Endothelial cell of umbilical vein (primary cell): ENCODE measurements around the gene ITPKA. TPM values are rescaled to one million over a fixed set of nuclear protein-coding genes. Genes with fewer than 3 reads are reported as not detected.

ENCODE experiments used
- BruUV-seq: library from RNA; stranded (reverse); fragments of 400-500 nt; replicated peaks from 2 replicates; lab custom pipeline; 2021; lab: Mats Ljungman, UMichigan
- CTCF ChIA-PET: fragments of 300-600, 350-600 bp; sonication (Branson Sonifier 250); formaldehyde crosslinking; loops from one replicate; lab custom pipeline; 2021; ENCODE audit warnings: antibody characterized with exemption, inconsistent platforms; lab: Charles Lee
- POLR2A ChIA-PET: fragments of 300-600, 350-600 bp; sonication (Branson Sonifier 250); formaldehyde crosslinking; loops from one replicate; lab custom pipeline; 2021; ENCODE audit warnings: antibody characterized with exemption, inconsistent platforms; lab: Charles Lee
- DNase-seq: peaks from one replicate; pipeline ENCODE4 v3.0.0-alpha.2; 2011; ENCODE audit warnings: low read depth, low spot score
- FAIRE-seq: peaks from 2 replicates; lab custom pipeline; 2011; peaks lifted over from hg19 to GRCh38; lab: Jason Lieb, UNC
- H2AFZ ChIP-seq: 2 replicates; pipeline ENCODE4 v1.6.0; 2012; ENCODE audit warnings: low read depth, low read length, control low read depth, inconsistent platforms
- H3K27ac ChIP-seq: 2 replicates; pipeline ENCODE4 v1.5.1; 2011; ENCODE audit warnings: low read depth, mild to moderate bottlenecking, control low read depth, low read length, moderate library complexity; ENCODE audit not compliant: insufficient read depth
- H3K27me3 ChIP-seq, 2 experiments: 2 replicates each; pipeline versions ENCODE4 v1.6.0 to v1.6.1; 2011; ENCODE audit warnings: low read length in 2 of 2, mixed read lengths in 1 of 2; ENCODE audit not compliant: control insufficient read depth in 2 of 2, insufficient read depth in 2 of 2
- H3K36me3 ChIP-seq, 2 experiments: 2 replicates in 1 of 2; 3 replicates in 1 of 2; pipeline ENCODE4 v1.5.1; 2011; ENCODE audit warnings: low read length in 2 of 2, mild to moderate bottlenecking in 1 of 2, moderate library complexity in 1 of 2; ENCODE audit not compliant: control insufficient read depth in 2 of 2, insufficient read depth in 2 of 2; ENCODE audit errors: extremely low read depth in 1 of 2
- H3K4me1 ChIP-seq: 3 replicates; pipeline ENCODE4 v1.5.1; 2011; ENCODE audit warnings: mild to moderate bottlenecking, low read length; ENCODE audit not compliant: control insufficient read depth, insufficient read depth; ENCODE audit errors: extremely low read depth
- H3K4me2 ChIP-seq: 2 replicates; pipeline ENCODE4 v1.6.1; 2011; ENCODE audit warnings: low read length, control low read depth, mixed read lengths; ENCODE audit not compliant: insufficient read depth
- H3K4me3 ChIP-seq, 3 experiments: fragments of 200-600 bp in 1 of 3; sonication (generic), shearing (Covaris generic) in 1 of 3; replicated peaks in 1 of 3; 2 replicates each; pipeline ENCODE4 v1.5.1; 2011 to 2016; ENCODE audit warnings: control low read depth in 3 of 3, low read length in 3 of 3, mild to moderate bottlenecking in 2 of 3, inconsistent platforms in 1 of 3, low read depth in 1 of 3, moderate library complexity in 1 of 3; ENCODE audit not compliant: insufficient read depth in 1 of 3
- H3K79me2 ChIP-seq: 2 replicates; pipeline ENCODE4 v1.6.0; 2012; ENCODE audit warnings: low read length, inconsistent platforms; ENCODE audit not compliant: control insufficient read depth, insufficient read depth
- H3K9ac ChIP-seq: replicated peaks from 2 replicates; pipeline ENCODE3; 2011; ENCODE audit warnings: low read length, control low read depth; ENCODE audit not compliant: insufficient read depth; ENCODE audit errors: extremely low read depth
- H3K9me1 ChIP-seq: replicated peaks from 3 replicates; pipeline ENCODE4 v1.6.0; 2011; ENCODE audit warnings: mild to moderate bottlenecking, low read length; ENCODE audit not compliant: control insufficient read depth, insufficient read depth; ENCODE audit errors: extremely low read depth
- H3K9me3 ChIP-seq: replicated peaks from 2 replicates; pipeline ENCODE4 v1.5.1; 2012; ENCODE audit warnings: low read length, inconsistent platforms; ENCODE audit not compliant: control insufficient read depth, insufficient read depth
- H4K20me1 ChIP-seq: replicated peaks from 2 replicates; pipeline ENCODE3; 2011; ENCODE audit warnings: mild to moderate bottlenecking, low read length; ENCODE audit not compliant: control insufficient read depth, insufficient read depth; ENCODE audit errors: extremely low read depth
- EZH2 ChIP-seq: IDR thresholded peaks from 2 replicates; pipeline ENCODE4 v1.6.1; 2012; ENCODE audit warnings: borderline replicate concordance, low read depth, mild to moderate bottlenecking, moderate library complexity, low read length, inconsistent platforms; ENCODE audit not compliant: severe bottlenecking
- FOS ChIP-seq: IDR thresholded peaks from 2 replicates; pipeline ENCODE4 v1.6.1; 2011; ENCODE audit warnings: mild to moderate bottlenecking, low read length, moderate library complexity, borderline replicate concordance; ENCODE audit not compliant: insufficient read depth
- GATA2 ChIP-seq: IDR thresholded peaks from 2 replicates; pipeline ENCODE4 v1.7.0; 2011; ENCODE audit warnings: low read depth, mild to moderate bottlenecking, moderate library complexity, mixed read lengths, low read length; ENCODE audit not compliant: insufficient read length, insufficient read depth
- JUN ChIP-seq: IDR thresholded peaks from 2 replicates; pipeline ENCODE4 v1.6.1; 2011; ENCODE audit warnings: borderline replicate concordance, low read depth; ENCODE audit not compliant: insufficient read length, insufficient read depth
- MYC ChIP-seq: IDR thresholded peaks from one replicate; pipeline ENCODE4 v1.6.1; 2011; ENCODE audit warnings: mild to moderate bottlenecking, low read depth, low read length
- POLR2A ChIP-seq: IDR thresholded peaks from 2 replicates; pipeline ENCODE4 v1.6.1; 2012; ENCODE audit warnings: low read depth, mild to moderate bottlenecking, control low read depth, low read length
- POLR2AphosphoS5 ChIP-seq: IDR thresholded peaks from 2 replicates; pipeline ENCODE4 v1.6.1; 2012; ENCODE audit warnings: low read depth, mild to moderate bottlenecking, control low read depth, low read length, moderate library complexity; ENCODE audit not compliant: insufficient read depth
- dilution Hi-C: fragments of 300-500 bp; cut with MboI; formaldehyde crosslinking; loops from one replicate; pipeline ENCODE4 v1.15.0; 2019; ENCODE audit warnings: low sequenced_read_pairs; ENCODE audit not compliant: extremely low pct_ligation_motif_present
- intact Hi-C: fragments of 100-400 bp; cut with micrococcal nuclease; formaldehyde crosslinking; loops from one replicate; pipeline ENCODE4 v1.10.0; 2022
- polyA plus RNA-seq, 4 experiments: library from polyadenylated mRNA; depleted of rRNA in 3 of 4; stranded (reverse) in 3 of 4; unstranded in 1 of 4; fragments of >200 nt; gene quantifications; 2 replicates each; pipeline versions ENCODE4 v1.2.1 to v1.2.3, GENCODE V29; 2011 to 2012; ENCODE audit warnings: missing spikeins in 1 of 4
- total RNA-seq: library from RNA; stranded (reverse); gene quantifications from 2 replicates; pipeline ENCODE4 v1.2.3, GENCODE V29; 2021
- TF ChIP-seq, protein P1 (sequence below): IDR thresholded peaks from 2 replicates; pipeline ENCODE4 v1.6.1; 2011; ENCODE audit not compliant: insufficient read depth, insufficient read length
- TF ChIP-seq, protein P2 (sequence below), 2 donors: IDR thresholded peaks; 1 replicate in 1 of 2; 2 replicates in 1 of 2; pipeline ENCODE4 v1.5.1; 2011; ENCODE audit warnings: low read length in 2 of 2, mild to moderate bottlenecking in 2 of 2, moderate library complexity in 2 of 2, control low read depth in 1 of 2, inconsistent platforms in 1 of 2, low read depth in 1 of 2; ENCODE audit not compliant: insufficient read depth in 1 of 2; ENCODE audit errors: extremely low read depth in 1 of 2

ITPKA gene
- total and polyA plus RNA-seq, 2 donors (not counting 3 experiments of a cell fraction or from before 2014, with no cell fraction given), result 0.14 to 0.66 TPM

DNA sequence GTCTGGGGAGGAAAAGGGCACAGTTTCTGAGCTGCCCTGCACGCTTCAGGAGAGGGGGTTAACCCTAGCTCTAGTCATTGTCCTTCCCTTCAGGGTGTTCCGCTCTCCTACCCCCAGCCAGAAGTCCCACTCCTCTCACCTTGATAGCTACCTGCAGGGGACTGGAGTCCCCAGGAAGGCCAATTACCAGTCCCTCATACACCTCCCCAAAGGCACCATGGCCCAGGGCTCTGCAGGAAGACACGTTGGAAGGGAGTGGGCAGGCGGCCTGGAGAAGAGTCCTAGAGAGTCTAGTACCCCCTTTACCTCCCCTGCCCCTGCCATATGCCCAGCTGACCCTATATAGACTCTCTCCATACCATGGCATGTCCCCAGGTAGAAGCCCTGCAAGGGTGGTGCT is 12.1 kb downstream of the ITPKA start:
- H4K20me1 ChIP-seq, result no peaks in the 10 kb centered on the region
- no peaks in the 10 kb centered on the region for H3K9me1 ChIP-seq
- CTCF ChIA-PET, result interaction anchor here (0.9 to 1.0 kb wide), 2 partner anchors 26 to 40 kb away, joined by 3 to 6 read pairs; no protein-coding TSS in a partner anchor
- no peaks in the 10 kb centered on the region for H3K9me3 ChIP-seq
- no peak overlapping the region for H3K4me3 ChIP-seq
- peaks cover 15% of the 10 kb centered on the region for H3K4me1 ChIP-seq
- dilution Hi-C loops, result no loop called here
- no peak overlapping the region for H3K4me2 ChIP-seq
- no peak overlapping the region for H3K27ac ChIP-seq
- intact Hi-C loops, result no loop called here
- no peak overlapping the region for H2AFZ ChIP-seq
- no peaks in the 10 kb centered on the region for H3K36me3 ChIP-seq
- H3K27me3 ChIP-seq, result peaks cover 30 to 33% of the 10 kb centered on the region in 2 experiments
- H3K9ac ChIP-seq, result no peak overlapping the region
- POLR2A ChIA-PET, result no interaction called here
- BruUV-seq, result no TSS peak
- FAIRE-seq (no peak), DNase-seq (no peak)
- H3K79me2 ChIP-seq, result no peaks in the 10 kb centered on the region
- TF ChIP-seq GATA2 (no peak), POLR2AphosphoS5 (no peak), POLR2A (no peak), MYC (no peak), FOS (no peak), EZH2 (no peak), JUN (no peak)
- TF ChIP-seq, protein P1, sequence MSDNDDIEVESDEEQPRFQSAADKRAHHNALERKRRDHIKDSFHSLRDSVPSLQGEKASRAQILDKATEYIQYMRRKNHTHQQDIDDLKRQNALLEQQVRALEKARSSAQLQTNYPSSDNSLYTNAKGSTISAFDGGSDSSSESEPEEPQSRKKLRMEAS, result no peak
- TF ChIP-seq, protein P2, sequence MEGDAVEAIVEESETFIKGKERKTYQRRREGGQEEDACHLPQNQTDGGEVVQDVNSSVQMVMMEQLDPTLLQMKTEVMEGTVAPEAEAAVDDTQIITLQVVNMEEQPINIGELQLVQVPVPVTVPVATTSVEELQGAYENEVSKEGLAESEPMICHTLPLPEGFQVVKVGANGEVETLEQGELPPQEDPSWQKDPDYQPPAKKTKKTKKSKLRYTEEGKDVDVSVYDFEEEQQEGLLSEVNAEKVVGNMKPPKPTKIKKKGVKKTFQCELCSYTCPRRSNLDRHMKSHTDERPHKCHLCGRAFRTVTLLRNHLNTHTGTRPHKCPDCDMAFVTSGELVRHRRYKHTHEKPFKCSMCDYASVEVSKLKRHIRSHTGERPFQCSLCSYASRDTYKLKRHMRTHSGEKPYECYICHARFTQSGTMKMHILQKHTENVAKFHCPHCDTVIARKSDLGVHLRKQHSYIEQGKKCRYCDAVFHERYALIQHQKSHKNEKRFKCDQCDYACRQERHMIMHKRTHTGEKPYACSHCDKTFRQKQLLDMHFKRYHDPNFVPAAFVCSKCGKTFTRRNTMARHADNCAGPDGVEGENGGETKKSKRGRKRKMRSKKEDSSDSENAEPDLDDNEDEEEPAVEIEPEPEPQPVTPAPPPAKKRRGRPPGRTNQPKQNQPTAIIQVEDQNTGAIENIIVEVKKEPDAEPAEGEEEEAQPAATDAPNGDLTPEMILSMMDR (IDR thresholded peaks at IDR 0.05; ENCODE audit: extremely low read depth in 1 of 2, insufficient read depth in 1 of 2, low read depth in 1 of 2, low read length in 2 of 2), result no peak
